K562 (cell line): Measurements from ENCODE around the gene TRERF1. TPM values are rescaled to one million over a fixed set of nuclear protein-coding genes. Genes with fewer than 3 reads are reported as not detected.

Experiments
- ATAC-seq: fragments of 200-7000 bp; cut with Tn5 transposase; 3 replicates; pipeline ENCODE4 v1.9.1; 2020; ENCODE audit warnings: moderate library complexity
- BruUV-seq: library from RNA; stranded (reverse); fragments of 400-500 nt; replicated peaks from 2 replicates; lab custom pipeline; 2021; lab: Mats Ljungman, UMichigan
- CTCF ChIA-PET: fragments of 300-600 bp; formaldehyde crosslinking; extraction: SDS; loops from one replicate; lab custom pipeline; 2021; ENCODE audit warnings: low intra/inter-chr PET ratio; lab: Yijun Ruan, JAX
- POLR2A ChIA-PET: fragments of 300-600, 350-650 bp; sonication (Branson Sonifier 250); formaldehyde crosslinking; extraction: SDS; loops from one replicate; lab custom pipeline; 2021; ENCODE audit warnings: antibody characterized with exemption, inconsistent platforms; lab: Yijun Ruan, JAX
- DNase-seq, 4 experiments: peaks; one replicate each; pipeline versions ENCODE4 v3.0.0 to v3.0.0-alpha.2; 2011 to 2018; ENCODE audit warnings: low spot score in 3 of 4, mixed read lengths in 3 of 4; ENCODE audit errors: extremely low read depth in 1 of 4
- FAIRE-seq: peaks from 2 replicates; lab custom pipeline; 2011; peaks lifted over from hg19 to GRCh38; lab: Jason Lieb, UNC
- H2AFZ ChIP-seq: 2 replicates; pipeline ENCODE4 v1.6.0; 2011; ENCODE audit warnings: low read depth, low read length, control low read depth, inconsistent platforms
- H3K27ac ChIP-seq: fragments of 200-600 bp; 3 replicates; pipeline ENCODE4 v1.8.0; 2011; ENCODE audit warnings: low read depth, mild to moderate bottlenecking, control low read depth, inconsistent platforms, low read length, moderate library complexity, mixed read lengths; ENCODE audit errors: extremely low read depth
- H3K27me3 ChIP-seq, 2 experiments: fragments of 300-600 bp in 1 of 2; 2 replicates in 1 of 2; 3 replicates in 1 of 2; pipeline versions ENCODE4 v1.6.0 to v1.8.0; 2011; ENCODE audit warnings: inconsistent platforms in 2 of 2, low read length in 2 of 2, mild to moderate bottlenecking in 1 of 2, mixed read lengths in 1 of 2, moderate library complexity in 1 of 2; ENCODE audit not compliant: control insufficient read depth in 2 of 2, insufficient read depth in 2 of 2
- H3K36me3 ChIP-seq: fragments of 300-600 bp; 3 replicates; pipeline ENCODE4 v1.8.0; 2011; ENCODE audit warnings: mild to moderate bottlenecking, low read length, inconsistent platforms; ENCODE audit not compliant: control insufficient read depth, insufficient read depth
- H3K4me1 ChIP-seq, 2 experiments: fragments of 200-600 bp in 1 of 2; replicated peaks in 1 of 2; 2 replicates in 1 of 2; 3 replicates in 1 of 2; pipeline versions ENCODE4 v1.5.1 to v1.8.0; 2011; ENCODE audit warnings: inconsistent platforms in 2 of 2, low read length in 2 of 2, mild to moderate bottlenecking in 1 of 2, mixed read lengths in 1 of 2, moderate library complexity in 1 of 2; ENCODE audit not compliant: control insufficient read depth in 2 of 2, insufficient read depth in 2 of 2
- H3K4me2 ChIP-seq: 2 replicates; pipeline ENCODE4 v1.6.1; 2011; ENCODE audit warnings: low read length, control low read depth, inconsistent platforms, mixed read lengths; ENCODE audit not compliant: insufficient read depth
- H3K4me3 ChIP-seq: fragments of 200-600 bp; sonication (generic), shearing (Covaris generic); 2 replicates; pipeline ENCODE4 v1.5.1; 2016; ENCODE audit warnings: control low read depth, inconsistent platforms
- H3K79me2 ChIP-seq: fragments of 200-600 bp; 3 replicates; pipeline ENCODE4 v1.8.0; 2011; ENCODE audit warnings: low read length, inconsistent platforms; ENCODE audit not compliant: control insufficient read depth, insufficient read depth
- H3K9ac ChIP-seq, 2 experiments: 2 replicates each; pipeline versions ENCODE4 v1.6.0 to v1.6.1; 2011; ENCODE audit warnings: low read depth in 2 of 2, low read length in 2 of 2, control low read depth in 1 of 2, inconsistent platforms in 1 of 2, mild to moderate bottlenecking in 1 of 2, mixed read lengths in 1 of 2; ENCODE audit not compliant: insufficient read depth in 1 of 2
- H3K9me1 ChIP-seq: one replicate; pipeline ENCODE4 v1.6.0; 2011; ENCODE audit warnings: inconsistent platforms, mild to moderate bottlenecking, low read length, moderate library complexity; ENCODE audit not compliant: control insufficient read depth, insufficient read depth
- H3K9me3 ChIP-seq: replicated peaks from 2 replicates; pipeline ENCODE4 v1.5.1; 2011; ENCODE audit warnings: low read depth, low read length, inconsistent platforms; ENCODE audit not compliant: control insufficient read depth, insufficient read depth
- H4K20me1 ChIP-seq: replicated peaks from 2 replicates; pipeline ENCODE4 v1.6.1; 2011; ENCODE audit warnings: low read length, inconsistent platforms, mixed read lengths; ENCODE audit not compliant: control insufficient read depth, insufficient read depth
- DACH1 ChIP-seq: fragments of 450-650 bp; IDR thresholded peaks from 2 replicates; pipeline ENCODE4 v1.6.1; 2018; ENCODE audit not compliant: partially characterized antibody
- EGR1 ChIP-seq: fragments of 450-650 bp; conservative IDR thresholded peaks from 2 replicates; pipeline ENCODE4 v1.6.1; 2017; ENCODE audit warnings: mild to moderate bottlenecking
- NEUROD1 ChIP-seq: fragments of 150-350 bp; IDR thresholded peaks from 2 replicates; pipeline ENCODE4 v1.6.1; 2014; ENCODE audit warnings: borderline replicate concordance, low read length, low read depth; ENCODE audit not compliant: partially characterized antibody
- PCBP2 ChIP-seq: fragments of 200-400 bp; formaldehyde crosslinking; IDR thresholded peaks from 2 replicates; pipeline ENCODE4 v1.6.1; 2018; ENCODE audit warnings: low read length, low read depth, mild to moderate bottlenecking, moderate library complexity; ENCODE audit not compliant: poor library complexity, severe bottlenecking
- RBM15 ChIP-seq: fragments of 200-400 bp; formaldehyde crosslinking; IDR thresholded peaks from 2 replicates; pipeline ENCODE4 v1.6.1; 2018; ENCODE audit warnings: mild to moderate bottlenecking, low read length, moderate library complexity; ENCODE audit not compliant: insufficient read depth
- TARDBP ChIP-seq: fragments of 450-650 bp; IDR thresholded peaks from 2 replicates; pipeline ENCODE4 v1.6.1; 2016
- ZNF174 ChIP-seq: fragments of 250-450 bp; sonication (Bioruptor Pico); IDR thresholded peaks from 2 replicates; pipeline ENCODE4 v1.4.0; 2020; ENCODE audit warnings: mild to moderate bottlenecking
- ZNF197 ChIP-seq: fragments of 200-800 bp; sonication (Bioruptor generic); IDR thresholded peaks from 2 replicates; pipeline ENCODE4 v1.6.1; 2016; ENCODE audit warnings: low read depth, missing genetic modification characterization, missing compliant biosample characterization
- ZNF77 ChIP-seq: fragments of 250-450 bp; sonication (Bioruptor Pico); IDR thresholded peaks from 2 replicates; pipeline ENCODE4 v1.5.0; 2020
- WGBS: fragments of 100-300 bp; shearing (Covaris generic); methylation state at CpG from one replicate; pipeline ENCODE4 v1.1.6; 2016; ENCODE audit warnings: low coverage, mixed read lengths; ENCODE audit not compliant: insufficient coverage; ENCODE audit errors: missing lambda C conversion rate; 5-methylcytosine and 5-hydroxymethylcytosine counted together
- in situ Hi-C: fragments of 300-500 bp; cut with MboI; formaldehyde crosslinking; loops from 4 replicates; pipeline ENCODE4 v1.15.0; 2018; ENCODE audit warnings: inconsistent platforms, mixed read lengths
- intact Hi-C: fragments of 100-400 bp; cut with micrococcal nuclease; formaldehyde crosslinking; loops from 2 replicates; pipeline ENCODE4 v1.14.2; 2022
- polyA plus RNA-seq, 8 experiments: library from polyadenylated mRNA; depleted of rRNA in 4 of 8; stranded (reverse) in 5 of 8; unstranded in 3 of 8; fragments of >200 nt; fragmentation: Nextera tagmentation in 2 of 8; fragmentation: Illumina TruSeq in 1 of 8; extraction: Ambion mirVana in 2 of 8; extraction: Trizol in 1 of 8; gene quantifications; 2 replicates each; pipeline versions ENCODE4 v1.2.1 to v1.2.3, GENCODE V29; 2011 to 2014; ENCODE audit warnings: inconsistent platforms in 1 of 8, missing spikeins in 1 of 8
- total RNA-seq, 7 experiments: library from RNA; depleted of rRNA in 6 of 7; stranded (reverse); fragments of >200 nt in 6 of 7; fragmentation: Illumina TruSeq in 2 of 7; extraction: Trizol in 2 of 7; gene quantifications; 2 replicates each; pipeline versions ENCODE4 v1.2.1 to v1.2.3, GENCODE V29; 2011 to 2021; ENCODE audit warnings: low replicate concordance in 1 of 7
- TF ChIP-seq, protein P1 (sequence below): fragments of 250-450 bp; sonication (Bioruptor Pico); IDR thresholded peaks from 2 replicates; pipeline ENCODE4 v1.8.0; 2022; ENCODE audit warnings: inconsistent platforms, mild to moderate bottlenecking, moderate library complexity, borderline replicate concordance
- TF ChIP-seq, protein P2 (sequence below): sonication (generic); formaldehyde crosslinking; IDR thresholded peaks from 2 replicates; pipeline ENCODE4 v1.5.0; 2020; ENCODE audit warnings: missing genetic modification reagents
- TF ChIP-seq, protein P3 (sequence below), 2 experiments: fragments of 450-650 bp in 1 of 2; sonication (generic) in 1 of 2; formaldehyde crosslinking in 1 of 2; IDR thresholded peaks in 1 of 2; conservative IDR thresholded peaks in 1 of 2; 2 replicates each; pipeline versions ENCODE4 v1.6.1 to v1.8.1; 2016 to 2023; ENCODE audit warnings: mild to moderate bottlenecking in 2 of 2, moderate library complexity in 2 of 2, inconsistent platforms in 1 of 2, missing genetic modification reagents in 1 of 2
- TF ChIP-seq, protein P4 (sequence below): fragments of 450-650 bp; formaldehyde crosslinking; IDR thresholded peaks from 2 replicates; pipeline ENCODE4 v1.4.0; 2022; ENCODE audit warnings: mild to moderate bottlenecking, moderate library complexity

Gene TRERF1
- total and polyA plus RNA-seq, 9 of the 15 experiments (the other 6 are each of a cell fraction or from before 2014, with no cell fraction given): 0.04 to 0.20 (median 0.07) TPM; not detected in 3

DNA sequence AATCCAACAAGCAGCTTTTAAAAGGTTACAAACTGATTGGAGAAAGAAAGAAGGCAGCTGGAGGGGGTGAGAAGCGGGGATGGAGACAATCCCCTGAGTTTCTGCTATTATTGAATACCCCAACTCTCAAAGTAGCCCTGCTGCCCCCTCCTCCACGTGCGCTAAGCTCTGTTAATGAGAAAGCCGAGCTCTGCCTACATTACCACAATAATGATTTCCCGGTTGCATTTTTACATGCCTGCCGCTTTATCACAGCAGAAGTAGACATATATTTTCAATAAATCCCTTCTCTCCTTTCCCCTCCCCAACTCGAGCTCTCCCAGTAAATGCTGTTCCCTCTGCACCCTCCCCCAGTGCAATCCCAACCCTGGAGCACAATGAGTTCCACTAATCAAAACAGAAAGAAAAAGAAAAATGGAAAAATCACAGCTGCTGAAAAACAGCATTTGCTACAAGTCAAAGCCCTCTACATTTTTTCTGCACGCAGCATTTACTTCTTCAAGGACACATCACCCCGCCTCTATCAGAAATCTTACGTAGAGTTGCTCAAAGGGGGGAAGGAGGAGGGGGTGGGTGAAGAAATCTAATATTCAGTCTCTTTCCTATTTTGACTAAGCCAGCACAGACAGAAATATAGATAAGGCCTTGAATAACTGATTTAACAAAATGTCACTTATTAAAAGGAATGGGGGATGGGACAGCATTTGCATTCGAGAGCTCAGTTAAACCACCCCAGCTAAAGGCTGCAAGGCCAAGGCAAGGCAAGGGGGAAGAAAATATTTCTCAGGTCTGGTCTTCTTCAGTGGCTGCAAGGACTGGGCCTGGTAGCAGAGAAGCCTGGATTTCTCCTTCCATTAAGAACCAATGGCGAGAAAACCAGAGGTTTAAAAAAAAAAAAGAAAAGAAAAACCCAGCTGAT is 10.7 kb downstream of the TRERF1 start:
- Histone ChIP-seq H3K79me2 (no peaks in the 10 kb centered on the region), H3K36me3 (no peaks in the 10 kb centered on the region)
- TF ChIP-seq ZNF197: no peak
- TF ChIP-seq ZNF174 (CRISPR knock-in tag): no peak
- TF ChIP-seq, protein P1, sequence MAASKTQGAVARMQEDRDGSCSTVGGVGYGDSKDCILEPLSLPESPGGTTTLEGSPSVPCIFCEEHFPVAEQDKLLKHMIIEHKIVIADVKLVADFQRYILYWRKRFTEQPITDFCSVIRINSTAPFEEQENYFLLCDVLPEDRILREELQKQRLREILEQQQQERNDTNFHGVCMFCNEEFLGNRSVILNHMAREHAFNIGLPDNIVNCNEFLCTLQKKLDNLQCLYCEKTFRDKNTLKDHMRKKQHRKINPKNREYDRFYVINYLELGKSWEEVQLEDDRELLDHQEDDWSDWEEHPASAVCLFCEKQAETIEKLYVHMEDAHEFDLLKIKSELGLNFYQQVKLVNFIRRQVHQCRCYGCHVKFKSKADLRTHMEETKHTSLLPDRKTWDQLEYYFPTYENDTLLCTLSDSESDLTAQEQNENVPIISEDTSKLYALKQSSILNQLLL (CRISPR knock-in tag): no peak
- no peak for TF ChIP-seq DACH1
- TF ChIP-seq, protein P2, sequence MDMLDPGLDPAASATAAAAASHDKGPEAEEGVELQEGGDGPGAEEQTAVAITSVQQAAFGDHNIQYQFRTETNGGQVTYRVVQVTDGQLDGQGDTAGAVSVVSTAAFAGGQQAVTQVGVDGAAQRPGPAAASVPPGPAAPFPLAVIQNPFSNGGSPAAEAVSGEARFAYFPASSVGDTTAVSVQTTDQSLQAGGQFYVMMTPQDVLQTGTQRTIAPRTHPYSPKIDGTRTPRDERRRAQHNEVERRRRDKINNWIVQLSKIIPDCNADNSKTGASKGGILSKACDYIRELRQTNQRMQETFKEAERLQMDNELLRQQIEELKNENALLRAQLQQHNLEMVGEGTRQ (CRISPR knock-in tag): no peak
- TF ChIP-seq EGR1: no peak
- no peak for TF ChIP-seq ZNF77 (CRISPR knock-in tag)
- no peak for TF ChIP-seq NEUROD1
- TF ChIP-seq, protein P3, sequence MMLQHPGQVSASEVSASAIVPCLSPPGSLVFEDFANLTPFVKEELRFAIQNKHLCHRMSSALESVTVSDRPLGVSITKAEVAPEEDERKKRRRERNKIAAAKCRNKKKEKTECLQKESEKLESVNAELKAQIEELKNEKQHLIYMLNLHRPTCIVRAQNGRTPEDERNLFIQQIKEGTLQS (IDR thresholded peaks at IDR 0.05): no peak
- TF ChIP-seq, protein P3 (CRISPR knock-in tag; conservative IDR thresholded peaks at IDR 0.05): no peak
- no peak for TF ChIP-seq TARDBP
- TF ChIP-seq, protein P4, sequence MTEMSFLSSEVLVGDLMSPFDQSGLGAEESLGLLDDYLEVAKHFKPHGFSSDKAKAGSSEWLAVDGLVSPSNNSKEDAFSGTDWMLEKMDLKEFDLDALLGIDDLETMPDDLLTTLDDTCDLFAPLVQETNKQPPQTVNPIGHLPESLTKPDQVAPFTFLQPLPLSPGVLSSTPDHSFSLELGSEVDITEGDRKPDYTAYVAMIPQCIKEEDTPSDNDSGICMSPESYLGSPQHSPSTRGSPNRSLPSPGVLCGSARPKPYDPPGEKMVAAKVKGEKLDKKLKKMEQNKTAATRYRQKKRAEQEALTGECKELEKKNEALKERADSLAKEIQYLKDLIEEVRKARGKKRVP (CRISPR knock-in tag): no peak
- TF ChIP-seq RBM15: no peak
- no peak for TF ChIP-seq PCBP2
- TF ChIP-seq, all 486 proteins: peak for 0
- 11% methylated on average over 12 of the region's 12 CpGs for WGBS
- Histone ChIP-seq H3K9ac (no peak overlapping the region), H3K9me1 (no peaks in the 10 kb centered on the region), H3K27ac (no peak overlapping the region), H3K4me2 (no peak overlapping the region), H3K27me3 (peaks cover 40 to 56% of the 10 kb centered on the region in 2 experiments; a peak in 4 of 5 replicates), H3K4me3 (no peak overlapping the region), H4K20me1 (no peaks in the 10 kb centered on the region; the same call in 1 of the 2 replicates), H3K4me1 (peaks cover 0 to 3% of the 10 kb centered on the region in 2 experiments; a peak in 1 of 5 replicates), H3K9me3 (0 out of 2 replicates have a peak, but pooled peaks cover 2% of the 10 kb centered on the region), H2AFZ (no peak overlapping the region)
- ATAC-seq (no peak), DNase-seq (no peak), FAIRE-seq (no peak)
- no TSS peak for BruUV-seq
- intact Hi-C loops: no loop called here
- CTCF ChIA-PET: no interaction called here
- in situ Hi-C loops: no loop called here
- POLR2A ChIA-PET: interaction anchor here (0.5 to 1.8 kb wide), 10 partner anchors 9 to 783 kb away, joined by 3 to 6 read pairs (median 3); no protein-coding TSS in a partner anchor
